Raji (cell line): ENCODE results near the gene CDH15.

ENCODE experiments used
- POLR2A ChIP-seq: IDR thresholded peaks from 2 replicates; pipeline ENCODE4 v1.6.1; 2011; ENCODE audit warnings: low read depth, low read length, control low read depth; ENCODE audit not compliant: insufficient read depth

Gene CDH15

GRCh38 chr16:89243664-89244063 lies 72.1 kb downstream of the CDH15 start:
- TF ChIP-seq POLR2A = no peak

- TF ChIP-seq POLR2A = no peak
These were observed 73.2 kb downstream of the CDH15 start for GRCh38 chr16:89244754-89245153.
